ENCODE results near the gene CASP8AP2.

- TF ChIP-seq TEAD4 (CRISPR knock-in tag; IDR thresholded peaks at IDR 0.05) (no peak), NR2C2 (CRISPR knock-in tag; IDR thresholded peaks at IDR 0.05) (no peak), ZNF263 (CRISPR knock-in tag; IDR thresholded peaks at IDR 0.05; ENCODE audit: low read depth) (no peak)
Observed at GRCh38 chr6:89859744-89860143, 30.1 kb downstream of the CASP8AP2 start.

Data from WTC11 (cell line).